Left lung (tissue), 10 donors: ENCODE results near the gene CTNNA3. TPM values are rescaled to one million over a fixed set of nuclear protein-coding genes. Genes with fewer than 3 reads are reported as not detected.

ENCODE experiments used
- ATAC-seq: fragments of 200-7000 bp; cut with Tn5 transposase; one replicate; pipeline ENCODE4 v1.9.1; 2020; ENCODE audit warnings: moderate library complexity
- DNase-seq, 4 donors: peaks; one replicate each; pipeline ENCODE4 v3.0.0-alpha.2; 2013 to 2020
- H3K27ac ChIP-seq, 2 donors: fragments of 200-600 bp; sonication (generic) in 1 of 2; one replicate each; pipeline versions ENCODE4 v1.5.0 to v1.8.0; 2020 to 2021
- H3K27me3 ChIP-seq, 2 donors: fragments of 200-600 bp; sonication (generic) in 1 of 2; one replicate each; pipeline versions ENCODE4 v1.5.0 to v1.8.0; 2020 to 2021
- H3K36me3 ChIP-seq, 2 donors: fragments of 200-600 bp; sonication (generic) in 1 of 2; one replicate each; pipeline versions ENCODE4 v1.5.0 to v1.8.0; 2020 to 2021
- H3K4me1 ChIP-seq, 2 donors: fragments of 200-600 bp; one replicate each; pipeline ENCODE4 v1.8.0; 2021
- H3K4me3 ChIP-seq, 2 donors: fragments of 200-600 bp; sonication (generic) in 1 of 2; one replicate each; pipeline versions ENCODE4 v1.5.0 to v1.8.0; 2020 to 2021; ENCODE audit warnings: mild to moderate bottlenecking in 1 of 2
- H3K9me3 ChIP-seq, 2 donors: fragments of 200-600 bp; sonication (generic) in 1 of 2; one replicate each; pipeline versions ENCODE4 v1.5.0 to v1.8.0; 2020 to 2021
- intact Hi-C, 2 donors: fragments of 100-400 bp; cut with DNase I; formaldehyde crosslinking; loops; one replicate each; pipeline versions ENCODE4 v1.11.2 to v1.14.2; 2022
- polyA plus RNA-seq, 6 donors: library from polyadenylated mRNA; unstranded; fragments of 120-200 nt; gene quantifications; one replicate each; pipeline ENCODE4 v1.2.1, GENCODE V29; 2013; ENCODE audit not compliant: insufficient read length in 6 of 6
- total RNA-seq, 2 donors: library from RNA; stranded (reverse); fragmentation: NEBNext Ultra II Directional; extraction: Animal tissue kit (Norgen Biotek cat#: 25700); gene quantifications; one replicate each; pipeline ENCODE4 v1.2.1, GENCODE V29; 2021
- TF ChIP-seq, protein P1 (sequence below), 2 donors: fragments of 200-600 bp; sonication (generic) in 1 of 2; IDR thresholded peaks; one replicate each; pipeline versions ENCODE4 v1.5.0 to v1.8.0; 2021; ENCODE audit warnings: antibody characterized with exemption in 2 of 2
- donor health status: DM: no; HTN: yes; CAD: no.
- donor health status: DM: no; HTN: no; CAD: no.

The CTNNA3 gene
- total and polyA plus RNA-seq, 8 donors: 1.1 to 8.2 (median 6.6) TPM; not detected in 1

- Histone ChIP-seq H3K9me3 (peaks cover 0 to 5% of the 10 kb centered on the region in 2 donors), H3K4me3 (no peak overlapping the region), H3K4me1 (no peaks in the 10 kb centered on the region), H3K27me3 (no peaks in the 10 kb centered on the region), H3K36me3 (no peaks in the 10 kb centered on the region), H3K27ac (no peak overlapping the region)
- ATAC-seq: no peak
- intact Hi-C loops: no loop called here
- TF ChIP-seq, protein P1, sequence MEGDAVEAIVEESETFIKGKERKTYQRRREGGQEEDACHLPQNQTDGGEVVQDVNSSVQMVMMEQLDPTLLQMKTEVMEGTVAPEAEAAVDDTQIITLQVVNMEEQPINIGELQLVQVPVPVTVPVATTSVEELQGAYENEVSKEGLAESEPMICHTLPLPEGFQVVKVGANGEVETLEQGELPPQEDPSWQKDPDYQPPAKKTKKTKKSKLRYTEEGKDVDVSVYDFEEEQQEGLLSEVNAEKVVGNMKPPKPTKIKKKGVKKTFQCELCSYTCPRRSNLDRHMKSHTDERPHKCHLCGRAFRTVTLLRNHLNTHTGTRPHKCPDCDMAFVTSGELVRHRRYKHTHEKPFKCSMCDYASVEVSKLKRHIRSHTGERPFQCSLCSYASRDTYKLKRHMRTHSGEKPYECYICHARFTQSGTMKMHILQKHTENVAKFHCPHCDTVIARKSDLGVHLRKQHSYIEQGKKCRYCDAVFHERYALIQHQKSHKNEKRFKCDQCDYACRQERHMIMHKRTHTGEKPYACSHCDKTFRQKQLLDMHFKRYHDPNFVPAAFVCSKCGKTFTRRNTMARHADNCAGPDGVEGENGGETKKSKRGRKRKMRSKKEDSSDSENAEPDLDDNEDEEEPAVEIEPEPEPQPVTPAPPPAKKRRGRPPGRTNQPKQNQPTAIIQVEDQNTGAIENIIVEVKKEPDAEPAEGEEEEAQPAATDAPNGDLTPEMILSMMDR (IDR thresholded peaks at IDR 0.05): no peak
- no peak for DNase-seq
Measured at GRCh38 chr10:67506083-67506756, 189.8 kb downstream of the CTNNA3 start.

GRCh38 chr10:67492317-67493019 is 203.5 kb downstream of the CTNNA3 start:
- H3K9me3 ChIP-seq: no peaks in the 10 kb centered on the region
- no peaks in the 10 kb centered on the region for H3K4me1 ChIP-seq
- TF ChIP-seq, protein P1 (IDR thresholded peaks at IDR 0.05): no peak
- no peak overlapping the region for H3K4me3 ChIP-seq
- peak in 2 of 4 donors; percentile 15 to 19 for DNase-seq
- intact Hi-C loops: no loop called here
- no peaks in the 10 kb centered on the region for H3K27me3 ChIP-seq
- no peak overlapping the region for H3K27ac ChIP-seq
- peak; percentile 87 for ATAC-seq
- no peaks in the 10 kb centered on the region for H3K36me3 ChIP-seq

DNA sequence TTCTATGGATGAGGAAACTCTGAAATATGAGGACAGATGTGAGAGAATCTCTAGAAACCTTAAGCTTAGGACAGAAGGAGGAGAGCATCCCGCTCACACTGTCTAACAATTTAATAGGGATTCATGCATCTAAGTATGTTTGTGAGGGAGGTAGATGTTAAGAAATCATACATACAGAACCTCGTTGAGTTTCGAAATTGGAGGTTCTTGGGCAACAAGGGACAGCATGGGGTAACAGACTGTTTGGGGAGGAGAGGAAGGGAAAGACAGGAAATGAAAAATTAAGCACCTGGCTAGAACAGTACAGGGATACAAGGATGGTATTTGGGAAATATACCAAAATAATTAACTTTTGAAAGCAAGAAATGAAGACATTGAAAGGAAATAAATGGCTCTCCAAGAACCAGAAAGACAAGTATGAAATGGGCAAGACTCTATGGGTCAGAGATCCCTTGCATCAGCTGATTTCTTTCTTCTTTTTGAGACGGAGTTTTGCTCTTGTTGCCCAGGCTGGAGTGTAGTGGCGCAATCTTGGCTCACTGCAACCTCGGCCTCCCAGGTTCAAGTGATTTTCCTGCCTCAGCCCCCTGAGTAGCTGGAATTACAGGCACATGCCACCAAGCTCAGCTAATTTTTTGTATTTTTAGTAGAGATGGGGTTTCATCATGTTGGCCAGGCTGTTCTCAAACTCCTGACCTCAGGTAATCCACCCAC is 207.9 kb downstream of the CTNNA3 start:
- Histone ChIP-seq H3K4me1 (no peaks in the 10 kb centered on the region), H3K9me3 (peaks cover 0 to 6% of the 10 kb centered on the region in 2 donors), H3K36me3 (no peaks in the 10 kb centered on the region), H3K27ac (no peak overlapping the region), H3K27me3 (no peaks in the 10 kb centered on the region), H3K4me3 (no peak overlapping the region)
- intact Hi-C loops: no loop called here
- DNase-seq (peak in 1 of 4 donors; percentile 34), ATAC-seq (peak; percentile 56)
- TF ChIP-seq, protein P1 (IDR thresholded peaks at IDR 0.05): no peak

DNA sequence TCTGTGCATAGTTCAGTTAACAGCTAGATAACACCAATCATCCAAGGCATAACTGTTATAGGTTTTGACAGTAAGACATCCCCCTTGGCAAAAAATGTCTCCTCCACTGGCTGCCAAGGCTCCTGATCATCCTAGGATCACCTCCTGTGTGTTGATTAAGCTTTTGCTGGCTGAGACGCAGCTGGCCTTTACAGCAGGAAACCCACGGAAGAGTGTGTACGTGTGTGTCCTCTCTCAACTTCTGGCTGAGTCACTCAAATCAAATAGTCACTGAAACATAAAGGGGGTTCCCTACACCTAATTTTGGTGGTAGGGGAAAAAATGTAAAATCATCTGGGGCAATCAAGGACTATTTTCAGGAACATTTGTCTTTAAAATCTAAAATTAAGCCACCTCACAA is 208.8 kb downstream of the CTNNA3 start:
- no peaks in the 10 kb centered on the region for H3K4me1 ChIP-seq
- no peaks in the 10 kb centered on the region for H3K27me3 ChIP-seq
- H3K36me3 ChIP-seq: no peaks in the 10 kb centered on the region
- TF ChIP-seq, protein P1 (IDR thresholded peaks at IDR 0.05): no peak
- intact Hi-C loops: no loop called here
- DNase-seq: no peak
- H3K27ac ChIP-seq: no peak overlapping the region
- H3K4me3 ChIP-seq: no peak overlapping the region
- ATAC-seq: no peak
- H3K9me3 ChIP-seq: peaks cover 0 to 6% of the 10 kb centered on the region in 2 donors

DNA sequence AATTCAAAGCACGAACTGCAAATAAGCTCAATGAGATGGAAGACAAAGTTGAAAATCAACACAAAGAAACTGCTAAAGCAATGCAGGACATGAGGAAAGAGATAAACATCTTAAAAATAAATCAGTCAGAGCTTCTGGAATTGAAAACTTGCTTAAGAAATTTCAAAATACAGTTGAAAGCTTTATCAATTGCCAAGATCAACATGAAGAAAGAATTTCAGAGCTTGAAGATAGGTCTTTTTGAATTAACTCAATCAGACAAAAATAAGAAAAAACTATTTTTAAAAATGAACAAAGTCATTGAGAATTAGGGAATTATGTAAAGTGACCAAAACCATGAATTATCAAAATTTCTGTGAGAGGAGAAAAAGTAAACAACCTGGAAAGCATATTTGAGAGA is 218.1 kb downstream of the CTNNA3 start:
- no peaks in the 10 kb centered on the region for H3K27me3 ChIP-seq
- intact Hi-C loops: no loop called here
- H3K4me3 ChIP-seq: no peak overlapping the region
- TF ChIP-seq, protein P1 (IDR thresholded peaks at IDR 0.05): no peak
- no peaks in the 10 kb centered on the region for H3K4me1 ChIP-seq
- H3K36me3 ChIP-seq: no peaks in the 10 kb centered on the region
- no peak for ATAC-seq
- peaks cover 0 to 33% of the 10 kb centered on the region in 2 donors for H3K9me3 ChIP-seq
- DNase-seq: no peak
- H3K27ac ChIP-seq: no peak overlapping the region
